Measurements from ENCODE around the gene GRK4.

The GRK4 gene

GRCh38 chr4:3069661-3070199 lies 106.4 kb downstream of the GRK4 start:
- no peak for DNase-seq (ENCODE audit: low read depth, low spot score)

GRCh38 chr4:3070709-3071500 lies 107.5 kb downstream of the GRK4 start:
- DNase-seq (ENCODE audit: low read depth, low spot score): no peak

GRCh38 chr4:3071811-3072210 lies 108.4 kb downstream of the GRK4 start:
- DNase-seq (ENCODE audit: low read depth, low spot score): no peak

GRCh38 chr4:3073158-3074077 lies 110.0 kb downstream of the GRK4 start:
- DNase-seq (ENCODE audit: low read depth, low spot score): no peak

GRCh38 chr4:3074078-3074845 lies 110.9 kb downstream of the GRK4 start, which contains the start of the genes HTT and HTT-AS:
HTT (plus strand) TSS chr4:3074681; CDS start chr4:3074826, 145 bp downstream.
HTT-AS (minus strand) TSS chr4:3074538.
- peak; percentile 59 for DNase-seq (ENCODE audit: low read depth, low spot score)

- DNase-seq (ENCODE audit: low read depth, low spot score): no peak
Observed at GRCh38 chr4:3074846-3075651, 111.7 kb downstream of the GRK4 start.

GRCh38 chr4:3075652-3075981 lies 112.2 kb downstream of the GRK4 start:
- no peak for DNase-seq (ENCODE audit: low read depth, low spot score)

DNA sequence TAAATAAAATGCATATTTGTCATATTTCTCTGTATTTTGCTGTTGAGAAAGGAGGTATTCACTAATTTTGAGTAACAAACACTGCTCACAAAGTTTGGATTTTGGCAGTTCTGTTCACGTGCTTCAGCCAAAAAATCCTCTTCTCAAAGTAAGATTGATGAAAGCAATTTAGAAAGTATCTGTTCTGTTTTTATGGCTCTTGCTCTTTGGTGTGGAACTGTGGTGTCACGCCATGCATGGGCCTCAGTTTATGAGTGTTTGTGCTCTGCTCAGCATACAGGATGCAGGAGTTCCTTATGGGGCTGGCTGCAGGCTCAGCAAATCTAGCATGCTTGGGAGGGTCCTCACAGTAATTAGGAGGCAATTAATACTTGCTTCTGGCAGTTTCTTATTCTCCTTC lies 114.4 kb downstream of the GRK4 start:
- no peak for DNase-seq (ENCODE audit: low read depth, low spot score)

DNA sequence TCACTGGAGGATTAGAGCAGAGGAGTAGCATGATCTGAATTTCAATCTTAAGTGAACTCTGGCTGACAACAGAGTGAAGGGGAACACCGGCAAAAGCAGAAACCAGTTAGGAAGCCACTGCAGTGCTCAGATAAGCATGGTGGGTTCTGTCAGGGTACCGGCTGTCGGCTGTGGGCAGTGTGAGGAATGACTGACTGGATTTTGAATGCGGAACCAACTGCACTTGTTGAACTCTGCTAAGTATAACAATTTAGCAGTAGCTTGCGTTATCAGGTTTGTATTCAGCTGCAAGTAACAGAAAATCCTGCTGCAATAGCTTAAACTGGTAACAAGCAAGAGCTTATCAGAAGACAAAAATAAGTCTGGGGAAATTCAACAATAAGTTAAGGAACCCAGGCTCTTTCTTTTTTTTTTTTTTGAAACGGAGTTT lies 116.3 kb downstream of the GRK4 start:
- no peak for DNase-seq (ENCODE audit: low read depth, low spot score)

DNA sequence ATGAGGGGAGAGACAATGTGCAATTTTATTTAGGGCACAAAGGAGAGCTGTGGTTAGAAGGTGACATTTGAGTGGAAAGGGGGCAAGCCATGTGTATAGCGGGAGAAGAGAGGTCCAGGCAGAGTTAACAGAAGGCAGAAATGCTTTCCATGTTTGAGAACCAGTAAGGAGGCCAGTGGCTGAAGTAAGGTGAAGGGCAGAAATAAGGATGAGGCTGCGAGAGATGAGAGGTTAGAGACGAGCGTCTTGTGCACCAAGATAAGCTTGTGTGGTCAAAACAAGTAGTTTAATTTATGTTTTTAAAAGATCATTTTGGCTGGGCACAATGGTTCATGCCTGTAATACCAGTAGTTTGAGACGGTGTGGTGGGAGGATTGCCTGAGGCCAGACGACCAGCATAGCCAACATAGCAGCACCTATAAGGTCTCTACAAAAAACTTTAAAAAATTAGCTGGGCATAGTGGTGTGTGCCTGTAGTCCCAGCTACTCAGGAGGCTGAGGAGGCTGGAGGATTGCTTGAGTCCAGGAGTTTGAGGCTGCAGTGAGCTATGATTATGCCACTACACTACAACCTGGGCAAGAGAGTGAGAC lies 119.6 kb downstream of the GRK4 start:
- DNase-seq (ENCODE audit: low read depth, low spot score): no peak

GRCh38 chr4:3083732-3084131 lies 120.4 kb downstream of the GRK4 start:
- no peak for DNase-seq (ENCODE audit: low read depth, low spot score)

DNA sequence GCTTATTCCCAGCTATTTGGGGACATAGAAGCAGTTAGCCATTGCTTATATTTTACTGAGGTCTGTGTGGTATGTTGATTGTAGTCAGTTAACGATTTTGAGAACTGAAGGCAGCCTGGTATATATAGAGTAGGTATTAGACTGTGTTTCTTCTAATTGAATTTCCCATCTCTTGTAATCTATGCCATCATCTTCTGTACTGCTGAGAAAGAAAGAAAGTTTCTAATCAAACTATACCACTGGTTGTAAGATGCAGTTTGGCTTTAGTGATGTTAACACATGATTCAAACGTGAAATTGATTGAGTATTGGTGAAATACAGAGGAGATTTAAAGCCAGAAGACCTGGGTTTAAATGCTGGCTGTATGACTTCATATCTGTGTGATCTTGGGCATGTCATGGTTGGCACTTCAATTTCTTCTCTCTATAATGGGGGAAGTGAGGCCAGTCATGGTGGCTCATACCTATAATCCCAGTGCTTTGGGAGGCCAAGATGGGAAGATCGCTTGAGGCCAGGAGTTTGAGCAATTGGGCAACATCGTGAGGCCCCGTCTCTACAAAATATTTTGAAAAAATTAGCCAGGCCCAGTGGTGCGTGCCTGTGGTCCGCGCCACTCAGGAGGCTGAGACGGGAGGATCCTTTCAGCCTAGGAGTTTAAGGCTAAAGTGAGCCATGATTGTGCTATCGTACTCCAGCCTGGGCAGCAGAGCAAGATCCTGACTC lies 122.7 kb downstream of the GRK4 start:
- no peak for DNase-seq (ENCODE audit: low read depth, low spot score)

- DNase-seq (ENCODE audit: low read depth, low spot score): no peak
Observed at GRCh38 chr4:3087115-3087797, 123.9 kb downstream of the GRK4 start.
